GM21390 (cell line): ENCODE data around the gene PLB1.

Experiments used
- ATAC-seq: cut with Tn5 transposase; IDR thresholded peaks from one replicate; pipeline ENCODE4 v1.9.1; 2021; ENCODE audit not compliant: unreplicated experiment

PLB1 gene

GRCh38 chr2:28495551-28496250, at the start of gene PLB1:
PLB1 (plus strand) TSS chr2:28496060; CDS start chr2:28496115, 55 bp downstream.
- no peak for ATAC-seq

- no peak for ATAC-seq
Measured at GRCh38 chr2:28446531-28446930, 49.3 kb upstream of the PLB1 start.

- no peak for ATAC-seq
Measured at GRCh38 chr2:28447086-28447485, 48.8 kb upstream of the PLB1 start.

- no peak for ATAC-seq
Measured at GRCh38 chr2:28447943-28448792, 47.7 kb upstream of the PLB1 start.

GRCh38 chr2:28448793-28449100, 47.1 kb upstream of the PLB1 start:
- ATAC-seq, result no peak

- no peak for ATAC-seq
Measured at GRCh38 chr2:28449126-28449487, 46.8 kb upstream of the PLB1 start.

GRCh38 chr2:28449488-28450395, 46.1 kb upstream of the PLB1 start:
- no peak for ATAC-seq

- no peak for ATAC-seq
Measured at GRCh38 chr2:28450901-28451565, 44.8 kb upstream of the PLB1 start.

- ATAC-seq, result no peak
Measured at GRCh38 chr2:28451793-28452533, 43.9 kb upstream of the PLB1 start.

- no peak for ATAC-seq
Measured at GRCh38 chr2:28452534-28453081, 43.3 kb upstream of the PLB1 start.

GRCh38 chr2:28453396-28453795, 42.5 kb upstream of the PLB1 start:
- no peak for ATAC-seq

- ATAC-seq, result no peak
Measured at GRCh38 chr2:28454016-28454930, 41.6 kb upstream of the PLB1 start.

GRCh38 chr2:28457237-28457636, 38.6 kb upstream of the PLB1 start:
- ATAC-seq, result no peak

GRCh38 chr2:28461056-28461455, 34.8 kb upstream of the PLB1 start:
- no peak for ATAC-seq

GRCh38 chr2:28462122-28462521, 33.7 kb upstream of the PLB1 start:
- no peak for ATAC-seq

- ATAC-seq, result no peak
Measured at GRCh38 chr2:28463211-28463816, 32.5 kb upstream of the PLB1 start.

GRCh38 chr2:28463893-28464292, 32.0 kb upstream of the PLB1 start:
- ATAC-seq, result no peak

GRCh38 chr2:28465148-28465885, 30.5 kb upstream of the PLB1 start:
- ATAC-seq, result no peak
